RWPE2 (cell line): ENCODE data around the gene CCL24.
A peak's percentile ranks its signal among the peaks of the same experiment; 100 is the strongest.

Experiments
- ATAC-seq: fragments of 200-7000 bp; cut with Tn5 transposase; 3 replicates; pipeline ENCODE4 v1.9.1; 2021; ENCODE audit warnings: low read depth
- DNase-seq: peaks from one replicate; pipeline ENCODE4 v3.0.0-alpha.2; 2020; ENCODE audit warnings: low spot score
- H3K27ac ChIP-seq: fragments of 450-650 bp; 2 replicates; pipeline ENCODE4 v1.5.1; 2017; ENCODE audit warnings: mild to moderate bottlenecking; ENCODE audit not compliant: poor library complexity, severe bottlenecking
- H3K27me3 ChIP-seq: fragments of 250-450 bp; sonication (Bioruptor Pico); 2 replicates; pipeline ENCODE4 v1.5.1; 2021; ENCODE audit warnings: mild to moderate bottlenecking, moderate library complexity; ENCODE audit not compliant: insufficient read depth, poor library complexity, severe bottlenecking
- H3K36me3 ChIP-seq: fragments of 250-450 bp; sonication (Bioruptor Pico); 2 replicates; pipeline ENCODE4 v1.5.1; 2020; ENCODE audit warnings: low read depth, mild to moderate bottlenecking, moderate library complexity
- H3K4me1 ChIP-seq: fragments of 250-450 bp; sonication (Bioruptor Pico); 2 replicates; pipeline ENCODE4 v1.5.1; 2021; ENCODE audit warnings: mild to moderate bottlenecking, moderate library complexity; ENCODE audit not compliant: insufficient read depth, poor library complexity, severe bottlenecking
- H3K4me3 ChIP-seq: fragments of 250-450 bp; sonication (Bioruptor Pico); 2 replicates; pipeline ENCODE4 v1.5.1; 2021; ENCODE audit warnings: mild to moderate bottlenecking, moderate library complexity; ENCODE audit not compliant: severe bottlenecking
- H3K9me3 ChIP-seq: fragments of 250-450 bp; sonication (Bioruptor Pico); 2 replicates; pipeline ENCODE4 v1.5.1; 2021; ENCODE audit warnings: mild to moderate bottlenecking, moderate library complexity; ENCODE audit not compliant: severe bottlenecking
- TF ChIP-seq, protein P1 (sequence below): fragments of 450-650 bp; IDR thresholded peaks from one replicate; pipeline ENCODE4 v1.5.1; 2017; ENCODE audit warnings: mild to moderate bottlenecking, moderate library complexity; ENCODE audit not compliant: poor library complexity, severe bottlenecking

CCL24 gene

DNA sequence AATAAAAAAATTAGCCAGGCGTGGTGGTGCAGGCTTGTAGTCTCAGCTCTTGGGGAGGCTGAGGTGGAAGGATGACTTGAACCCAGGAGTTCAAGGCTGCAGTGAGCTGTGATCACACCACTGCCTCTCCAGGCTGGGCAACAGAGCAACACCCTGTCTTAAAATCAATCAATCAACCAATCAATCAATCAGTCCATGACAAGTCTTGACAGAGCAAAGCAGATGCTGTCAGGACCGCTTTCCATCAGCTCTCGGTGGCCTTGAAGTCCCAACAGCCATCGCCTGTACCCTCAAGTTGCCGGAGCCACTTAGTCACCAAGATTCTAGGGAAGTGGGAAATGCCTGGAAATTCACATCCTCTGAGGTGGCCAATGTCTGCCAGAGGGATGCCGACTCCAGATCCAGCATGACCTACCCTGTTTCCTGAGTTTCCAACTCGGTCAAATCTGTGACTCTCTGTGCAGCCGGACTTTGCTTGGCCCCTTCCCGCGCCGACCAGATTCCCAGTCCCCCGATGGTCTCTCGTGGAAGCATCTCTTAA, 871 bp upstream of the CCL24 start:
- TF ChIP-seq, protein P1, sequence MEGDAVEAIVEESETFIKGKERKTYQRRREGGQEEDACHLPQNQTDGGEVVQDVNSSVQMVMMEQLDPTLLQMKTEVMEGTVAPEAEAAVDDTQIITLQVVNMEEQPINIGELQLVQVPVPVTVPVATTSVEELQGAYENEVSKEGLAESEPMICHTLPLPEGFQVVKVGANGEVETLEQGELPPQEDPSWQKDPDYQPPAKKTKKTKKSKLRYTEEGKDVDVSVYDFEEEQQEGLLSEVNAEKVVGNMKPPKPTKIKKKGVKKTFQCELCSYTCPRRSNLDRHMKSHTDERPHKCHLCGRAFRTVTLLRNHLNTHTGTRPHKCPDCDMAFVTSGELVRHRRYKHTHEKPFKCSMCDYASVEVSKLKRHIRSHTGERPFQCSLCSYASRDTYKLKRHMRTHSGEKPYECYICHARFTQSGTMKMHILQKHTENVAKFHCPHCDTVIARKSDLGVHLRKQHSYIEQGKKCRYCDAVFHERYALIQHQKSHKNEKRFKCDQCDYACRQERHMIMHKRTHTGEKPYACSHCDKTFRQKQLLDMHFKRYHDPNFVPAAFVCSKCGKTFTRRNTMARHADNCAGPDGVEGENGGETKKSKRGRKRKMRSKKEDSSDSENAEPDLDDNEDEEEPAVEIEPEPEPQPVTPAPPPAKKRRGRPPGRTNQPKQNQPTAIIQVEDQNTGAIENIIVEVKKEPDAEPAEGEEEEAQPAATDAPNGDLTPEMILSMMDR, result no peak
- Histone ChIP-seq H3K27me3 (no peaks in the 10 kb centered on the region), H3K36me3 (no peaks in the 10 kb centered on the region), H3K27ac (no peak overlapping the region), H3K4me3 (no peak overlapping the region), H3K4me1 (no peaks in the 10 kb centered on the region), H3K9me3 (no peaks in the 10 kb centered on the region)
- no peak for DNase-seq
- ATAC-seq, result no peak

DNA sequence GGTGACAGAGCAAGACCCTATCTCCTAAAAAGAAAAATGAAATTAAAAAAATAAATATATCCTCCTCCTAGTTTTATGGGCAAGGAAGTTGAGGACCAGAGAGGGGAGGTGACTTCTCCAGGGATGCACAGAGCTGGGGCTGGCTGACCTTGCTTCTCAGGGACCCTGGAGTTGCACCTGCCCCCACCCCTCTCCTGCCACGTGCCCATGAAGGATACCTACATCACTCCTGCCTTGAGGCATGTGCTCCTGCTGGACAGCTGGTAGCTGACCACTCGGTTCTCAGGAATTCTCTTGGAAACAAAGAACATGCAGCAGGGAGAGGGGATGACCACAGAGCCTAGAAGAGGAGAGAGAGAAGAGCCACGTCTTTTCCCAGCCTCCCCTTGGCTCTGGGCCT, 522 bp downstream of the CCL24 start:
- no peak overlapping the region for H3K27ac ChIP-seq
- no peak for DNase-seq
- no peaks in the 10 kb centered on the region for H3K27me3 ChIP-seq

DNA sequence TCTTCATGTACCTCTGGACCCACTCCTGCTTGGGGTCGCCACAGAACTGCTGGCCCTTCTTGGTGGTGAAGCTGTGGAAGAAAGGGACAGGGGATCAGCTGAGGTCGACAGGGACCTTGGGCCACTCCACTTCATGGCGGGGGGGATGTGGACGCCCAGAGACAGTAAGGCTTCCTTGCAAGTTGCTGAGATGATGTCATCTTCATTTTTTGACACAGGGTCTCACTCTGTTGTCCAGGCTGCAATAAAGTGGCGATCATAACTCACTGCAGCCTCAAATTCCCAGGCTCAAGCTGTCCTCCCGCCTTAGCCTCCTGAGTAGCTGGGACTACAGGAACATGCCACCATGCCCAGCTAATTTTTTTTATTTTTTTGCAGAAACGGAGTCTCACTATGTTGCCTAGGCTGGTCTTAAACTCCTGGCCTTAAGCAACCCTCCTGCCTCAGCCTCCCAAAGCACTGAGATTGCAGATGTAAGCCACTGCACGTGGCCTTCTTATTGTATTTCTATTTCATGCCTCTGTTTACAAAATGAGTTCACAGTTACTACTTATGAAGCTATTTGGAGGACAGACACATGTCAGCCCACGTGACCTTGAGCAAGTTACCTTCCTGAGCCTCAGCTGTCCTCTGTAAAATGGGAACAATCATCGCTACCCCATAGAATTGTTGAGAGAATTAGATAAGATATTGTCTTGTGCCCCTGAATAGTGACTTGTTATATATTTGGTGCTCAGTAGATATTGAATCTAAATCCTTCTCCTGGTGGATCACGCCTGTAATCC, 1.5 kb downstream of the CCL24 start:
- Histone ChIP-seq H3K9me3 (peaks cover 1% of the 10 kb centered on the region), H3K4me3 (no peak overlapping the region), H3K36me3 (no peaks in the 10 kb centered on the region), H3K4me1 (no peaks in the 10 kb centered on the region), H3K27me3 (no peaks in the 10 kb centered on the region), H3K27ac (no peak overlapping the region)
- ATAC-seq (no peak), DNase-seq (no peak)
- TF ChIP-seq, protein P1, result no peak

More for the DNA sequence above, 522 bp downstream of the CCL24 start:
- TF ChIP-seq, protein P1, result no peak
- H3K4me1 ChIP-seq, result no peaks in the 10 kb centered on the region
- no peaks in the 10 kb centered on the region for H3K9me3 ChIP-seq
- no peaks in the 10 kb centered on the region for H3K36me3 ChIP-seq
- peak; percentile 19; the same call in 1 of the 3 replicates for ATAC-seq
- no peak overlapping the region for H3K4me3 ChIP-seq

DNA sequence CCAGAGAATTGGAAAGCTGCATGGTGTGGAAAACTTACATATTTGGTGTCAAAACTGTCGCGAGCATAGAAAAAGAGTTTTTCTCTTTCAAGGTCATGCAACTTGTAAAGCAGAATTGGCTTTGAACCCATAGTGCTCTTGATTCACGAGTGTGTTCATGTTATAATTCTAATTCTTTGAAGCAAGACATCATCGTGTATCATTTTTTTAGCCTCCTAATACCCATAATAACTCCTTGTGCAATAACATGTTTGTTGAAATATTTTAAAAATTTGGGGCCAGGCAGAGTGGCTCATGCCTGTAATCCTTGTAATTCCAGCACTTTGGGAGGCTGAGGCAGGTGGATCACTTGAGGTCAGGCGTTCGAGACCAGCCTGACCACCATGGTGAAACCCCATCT, 4.2 kb downstream of the CCL24 start:
- TF ChIP-seq, protein P1, result no peak
- DNase-seq (no peak), ATAC-seq (no peak)
- Histone ChIP-seq H3K27ac (no peak overlapping the region), H3K27me3 (no peaks in the 10 kb centered on the region), H3K4me1 (no peaks in the 10 kb centered on the region), H3K36me3 (no peaks in the 10 kb centered on the region), H3K9me3 (peaks cover 4% of the 10 kb centered on the region), H3K4me3 (no peak overlapping the region)

DNA sequence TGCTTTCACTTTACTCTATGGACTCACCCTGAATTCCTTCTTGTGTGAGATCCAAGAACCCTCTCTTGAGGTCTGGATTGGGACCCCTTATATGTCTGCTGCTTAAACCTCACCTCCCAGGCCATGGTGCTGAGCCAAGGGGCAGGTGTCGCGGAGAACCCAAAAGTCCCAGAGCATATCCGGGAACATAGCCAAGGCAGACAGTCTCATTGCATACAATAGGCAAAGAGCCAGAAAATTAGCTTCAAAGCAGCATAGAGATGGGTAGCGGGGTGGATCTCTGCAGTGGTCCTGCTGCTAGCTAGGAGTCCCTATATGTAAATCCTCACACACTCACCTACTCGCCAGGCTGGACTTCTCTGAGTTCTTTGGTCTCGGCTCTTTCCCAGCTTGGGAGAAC, 5.5 kb downstream of the CCL24 start:
- no peak overlapping the region for H3K4me3 ChIP-seq
- ATAC-seq, result no peak
- H3K27me3 ChIP-seq, result no peaks in the 10 kb centered on the region
- no peak overlapping the region for H3K27ac ChIP-seq
- H3K9me3 ChIP-seq, result peaks cover 4% of the 10 kb centered on the region
- H3K4me1 ChIP-seq, result no peaks in the 10 kb centered on the region
- H3K36me3 ChIP-seq, result no peaks in the 10 kb centered on the region
- no peak for DNase-seq
- TF ChIP-seq, protein P1, result no peak
